Hepatocyte (in vitro differentiated cells): Measurements from ENCODE around the gene ZFHX2. TPM values are rescaled to one million over a fixed set of nuclear protein-coding genes. Genes with fewer than 3 reads are reported as not detected.
A peak's percentile ranks its signal among the peaks of the same experiment; 100 is the strongest.

Experiments
- DNase-seq: peaks from one replicate; pipeline ENCODE4 v3.0.0-alpha.2; 2016; ENCODE audit warnings: low spot score
- H2AFZ ChIP-seq: fragments of 200-600 bp; sonication (generic); 2 replicates; pipeline ENCODE4 v1.6.0; 2016; ENCODE audit warnings: antibody characterized with exemption, mild to moderate bottlenecking
- H3K27ac ChIP-seq: fragments of 200-600 bp; sonication (generic); 2 replicates; pipeline ENCODE4 v1.5.1; 2016; ENCODE audit warnings: mild to moderate bottlenecking
- H3K27me3 ChIP-seq: fragments of 200-600 bp; sonication (generic); 2 replicates; pipeline ENCODE4 v1.6.1; 2016
- H3K36me3 ChIP-seq: fragments of 200-600 bp; sonication (generic); replicated peaks from 2 replicates; pipeline ENCODE4 v1.5.1; 2016; ENCODE audit warnings: low read depth; ENCODE audit not compliant: insufficient read depth
- H3K4me1 ChIP-seq: fragments of 200-600 bp; sonication (generic); 2 replicates; pipeline ENCODE4 v1.5.1; 2016; ENCODE audit warnings: mild to moderate bottlenecking, moderate library complexity; ENCODE audit not compliant: insufficient read depth
- H3K4me2 ChIP-seq: fragments of 200-600 bp; sonication (generic); 2 replicates; pipeline ENCODE4 v1.6.0; 2016
- H3K4me3 ChIP-seq: fragments of 200-600 bp; sonication (generic); 2 replicates; pipeline ENCODE4 v1.5.1; 2016; ENCODE audit warnings: mild to moderate bottlenecking
- H3K79me2 ChIP-seq: fragments of 200-600 bp; sonication (generic); 2 replicates; pipeline ENCODE4 v1.6.0; 2017; ENCODE audit warnings: mild to moderate bottlenecking
- H3K9me2 ChIP-seq: fragments of 200-600 bp; sonication (generic); replicated peaks from 2 replicates; pipeline ENCODE4 v1.6.0; 2017; ENCODE audit warnings: mild to moderate bottlenecking; ENCODE audit not compliant: insufficient read depth
- H3K9me3 ChIP-seq: fragments of 200-600 bp; sonication (generic); 2 replicates; pipeline ENCODE4 v1.5.1; 2016; ENCODE audit warnings: low read depth, mild to moderate bottlenecking
- H4K20me1 ChIP-seq: fragments of 200-600 bp; sonication (generic); 2 replicates; pipeline ENCODE4 v1.6.0; 2016; ENCODE audit warnings: mild to moderate bottlenecking; ENCODE audit not compliant: insufficient read depth, poor library complexity, severe bottlenecking
- EZH2 ChIP-seq: fragments of 200-600 bp; sonication (generic); IDR thresholded peaks from 2 replicates; pipeline ENCODE4 v1.6.1; 2016; ENCODE audit warnings: antibody characterized with exemption, mild to moderate bottlenecking, borderline replicate concordance
- EZH2phosphoT487 ChIP-seq: fragments of 200-600 bp; sonication (generic); IDR thresholded peaks from one replicate; pipeline ENCODE4 v1.6.1; 2018; ENCODE audit warnings: antibody characterized with exemption, mild to moderate bottlenecking, low read depth, moderate library complexity; ENCODE audit not compliant: unreplicated experiment, severe bottlenecking
- WGBS: methylation state at CpG from one replicate; pipeline ENCODE4 v1.1.6; 2016; ENCODE audit warnings: low lambda C conversion rate; ENCODE audit errors: missing lambda C conversion rate; 5-methylcytosine and 5-hydroxymethylcytosine counted together
- polyA plus RNA-seq: library from polyadenylated mRNA; unstranded; fragments of >200 nt; fragmentation: Nextera tagmentation; extraction: Ambion mirVana; gene quantifications from 2 replicates; pipeline ENCODE4 v1.2.1, GENCODE V29; 2016
- total RNA-seq: library from RNA; depleted of rRNA; stranded (reverse); fragments of >200 nt; gene quantifications from 2 replicates; pipeline ENCODE4 v1.2.3, GENCODE V29; 2014
- TF ChIP-seq, protein P1 (sequence below): fragments of 200-600 bp; sonication (generic); IDR thresholded peaks from 2 replicates; pipeline ENCODE4 v1.5.1; 2016; ENCODE audit warnings: antibody characterized with exemption, mild to moderate bottlenecking; ENCODE audit not compliant: poor library complexity

Gene ZFHX2
- total and polyA plus RNA-seq, 2 experiments from 2014 or later: 1.4 to 1.5 TPM

DNA sequence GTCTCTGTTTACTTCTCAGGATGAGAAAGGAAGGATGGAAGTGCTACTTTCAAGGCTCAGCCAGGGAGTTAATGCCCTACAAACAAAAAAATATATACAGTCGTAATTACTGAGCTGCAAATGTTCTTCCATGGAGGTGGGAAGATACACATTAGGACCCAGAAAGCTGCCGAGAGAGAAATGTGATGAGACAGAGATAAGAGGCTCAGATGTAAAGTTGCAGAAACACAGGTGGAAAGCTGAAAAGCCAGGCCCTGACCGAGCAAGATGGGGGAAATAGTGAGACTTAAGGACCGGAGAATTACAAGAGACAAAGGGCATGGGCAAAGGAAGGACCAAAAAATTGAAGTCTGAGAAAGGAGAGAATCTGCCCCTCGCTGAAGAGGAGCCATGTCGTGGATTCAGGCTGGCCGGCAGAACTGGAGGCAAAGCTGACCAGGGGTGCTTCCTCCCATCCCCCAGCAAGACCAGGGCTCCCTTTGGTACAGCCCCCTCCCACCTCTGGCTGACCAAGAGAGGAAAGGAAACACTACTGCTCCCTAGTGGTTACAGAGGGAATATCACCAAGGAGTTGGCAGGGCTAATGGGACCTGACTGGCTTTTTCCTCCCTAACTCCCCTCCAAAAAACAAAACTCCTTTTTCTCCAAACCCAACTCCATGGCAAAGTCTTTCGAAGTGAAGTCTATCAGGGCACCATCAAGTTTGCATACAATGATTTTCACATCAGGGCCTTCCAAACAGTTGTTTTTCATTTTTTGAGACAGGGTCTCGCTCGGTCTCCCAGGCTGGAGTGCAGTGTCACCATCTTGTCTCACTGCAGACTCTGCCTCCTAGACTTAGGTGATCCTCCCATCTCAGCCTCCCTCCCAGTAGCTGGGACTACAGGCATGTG is 12.1 kb downstream of the ZFHX2 start:
- H3K4me3 ChIP-seq: no peak overlapping the region
- 46% methylated on average over 9 of the region's 10 CpGs for WGBS
- peak; percentile 63 for DNase-seq
- no peak overlapping the region for H3K4me2 ChIP-seq
- no peaks in the 10 kb centered on the region for H3K4me1 ChIP-seq
- H3K9me3 ChIP-seq: no peaks in the 10 kb centered on the region
- no peaks in the 10 kb centered on the region for H3K27me3 ChIP-seq
- no peaks in the 10 kb centered on the region for H3K9me2 ChIP-seq
- TF ChIP-seq, protein P1, sequence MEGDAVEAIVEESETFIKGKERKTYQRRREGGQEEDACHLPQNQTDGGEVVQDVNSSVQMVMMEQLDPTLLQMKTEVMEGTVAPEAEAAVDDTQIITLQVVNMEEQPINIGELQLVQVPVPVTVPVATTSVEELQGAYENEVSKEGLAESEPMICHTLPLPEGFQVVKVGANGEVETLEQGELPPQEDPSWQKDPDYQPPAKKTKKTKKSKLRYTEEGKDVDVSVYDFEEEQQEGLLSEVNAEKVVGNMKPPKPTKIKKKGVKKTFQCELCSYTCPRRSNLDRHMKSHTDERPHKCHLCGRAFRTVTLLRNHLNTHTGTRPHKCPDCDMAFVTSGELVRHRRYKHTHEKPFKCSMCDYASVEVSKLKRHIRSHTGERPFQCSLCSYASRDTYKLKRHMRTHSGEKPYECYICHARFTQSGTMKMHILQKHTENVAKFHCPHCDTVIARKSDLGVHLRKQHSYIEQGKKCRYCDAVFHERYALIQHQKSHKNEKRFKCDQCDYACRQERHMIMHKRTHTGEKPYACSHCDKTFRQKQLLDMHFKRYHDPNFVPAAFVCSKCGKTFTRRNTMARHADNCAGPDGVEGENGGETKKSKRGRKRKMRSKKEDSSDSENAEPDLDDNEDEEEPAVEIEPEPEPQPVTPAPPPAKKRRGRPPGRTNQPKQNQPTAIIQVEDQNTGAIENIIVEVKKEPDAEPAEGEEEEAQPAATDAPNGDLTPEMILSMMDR: peak; percentile 56
- TF ChIP-seq EZH2 (no peak), EZH2phosphoT487 (no peak)
- H3K27ac ChIP-seq: no peak overlapping the region
- no peaks in the 10 kb centered on the region for H3K79me2 ChIP-seq
- no peak overlapping the region for H2AFZ ChIP-seq
- H4K20me1 ChIP-seq: no peaks in the 10 kb centered on the region
- no peaks in the 10 kb centered on the region for H3K36me3 ChIP-seq

DNA sequence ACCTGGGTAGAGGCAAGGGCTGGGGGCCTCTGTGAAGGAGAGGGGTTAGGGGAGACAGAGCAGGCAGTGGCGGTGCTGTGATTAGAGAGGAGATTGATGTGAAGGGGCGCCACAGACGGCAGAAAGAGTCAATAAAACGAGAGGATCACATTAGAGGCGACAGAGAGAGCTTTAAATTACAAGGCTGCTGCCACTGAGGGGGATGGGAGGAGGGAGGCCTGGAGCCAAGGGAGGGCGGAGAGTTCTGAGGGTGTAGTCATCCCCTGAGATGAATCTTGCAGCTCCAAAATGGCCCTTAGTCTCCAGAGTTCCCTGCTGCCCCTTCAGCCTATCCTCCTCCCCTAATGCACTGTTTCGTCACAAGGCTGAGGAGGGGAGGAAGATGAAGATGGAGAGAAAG is 12.8 kb downstream of the ZFHX2 start:
- no peak for TF ChIP-seq EZH2
- TF ChIP-seq EZH2phosphoT487: no peak
- TF ChIP-seq, protein P1: no peak
- H3K4me2 ChIP-seq: no peak overlapping the region
- H3K27ac ChIP-seq: no peak overlapping the region
- H3K36me3 ChIP-seq: no peaks in the 10 kb centered on the region
- no peak overlapping the region for H3K4me3 ChIP-seq
- no peak for DNase-seq
- H3K79me2 ChIP-seq: no peaks in the 10 kb centered on the region
- H3K4me1 ChIP-seq: no peaks in the 10 kb centered on the region
- H3K9me3 ChIP-seq: no peaks in the 10 kb centered on the region
- H2AFZ ChIP-seq: no peak overlapping the region
- H3K9me2 ChIP-seq: no peaks in the 10 kb centered on the region
- WGBS: 29% methylated on average over 7 of the region's 7 CpGs
- H3K27me3 ChIP-seq: no peaks in the 10 kb centered on the region
- no peaks in the 10 kb centered on the region for H4K20me1 ChIP-seq

DNA sequence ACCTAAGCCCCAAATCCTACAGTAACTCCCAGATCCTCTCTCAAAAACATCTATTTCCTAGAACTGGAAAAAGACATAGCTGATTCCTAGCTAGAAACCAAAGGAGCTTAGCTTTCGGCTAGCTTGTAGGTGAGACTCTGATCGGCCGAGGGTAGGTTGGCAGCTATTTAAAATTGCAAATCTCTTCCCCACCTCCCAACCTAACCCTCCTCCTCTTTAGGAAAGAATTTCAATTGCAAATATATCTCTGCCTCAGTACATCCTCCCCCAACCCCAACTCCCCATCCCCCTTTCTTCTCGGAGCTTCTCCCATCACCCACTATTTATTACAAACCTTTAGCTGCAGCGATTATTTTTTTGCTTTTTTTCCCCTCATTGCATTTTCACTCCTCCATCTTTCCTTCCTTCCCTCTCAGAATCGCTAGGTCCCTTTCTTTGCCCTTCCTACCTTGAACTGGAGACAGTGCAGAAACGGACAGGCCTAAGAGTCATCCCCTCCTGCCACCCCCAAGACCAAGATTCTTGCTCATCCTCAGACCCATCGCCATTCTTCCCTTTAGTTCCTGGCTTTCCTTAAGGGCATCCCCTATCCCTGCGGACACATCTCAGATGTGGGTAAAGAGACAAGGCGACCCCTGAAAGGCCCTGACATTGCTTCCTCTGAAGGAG is 13.4 kb downstream of the ZFHX2 start:
- Histone ChIP-seq H3K27ac (no peak overlapping the region), H2AFZ (no peak overlapping the region)
- WGBS: 39% methylated on average over 9 of the region's 10 CpGs

More for the DNA sequence above, 13.4 kb downstream of the ZFHX2 start:
- H3K27me3 ChIP-seq: no peaks in the 10 kb centered on the region
- no peaks in the 10 kb centered on the region for H3K4me1 ChIP-seq
- DNase-seq: no peak
- H3K4me2 ChIP-seq: no peak overlapping the region
- no peak for TF ChIP-seq EZH2phosphoT487
- no peaks in the 10 kb centered on the region for H3K9me3 ChIP-seq
- no peak overlapping the region for H3K4me3 ChIP-seq
- no peaks in the 10 kb centered on the region for H3K36me3 ChIP-seq
- H3K9me2 ChIP-seq: no peaks in the 10 kb centered on the region
- no peaks in the 10 kb centered on the region for H4K20me1 ChIP-seq
- no peaks in the 10 kb centered on the region for H3K79me2 ChIP-seq
